ENCODE measurements around the gene GPR15. TPM values are rescaled to one million over a fixed set of nuclear protein-coding genes. Genes with fewer than 3 reads are reported as not detected.

The GPR15 gene
- total and polyA plus RNA-seq, 2 donors (not counting 3 experiments of a cell fraction or from before 2014, with no cell fraction given), result not detected

- CTCF ChIA-PET, result no interaction called here
- Histone ChIP-seq H2AFZ (ENCODE audit: low read depth, low read length) (no peak overlapping the region), H3K9me3 (replicated peaks; ENCODE audit: control insufficient read depth, insufficient read depth, low read length) (no peaks in the 10 kb centered on the region), H4K20me1 (replicated peaks; ENCODE audit: control insufficient read depth, extremely low read depth, insufficient read depth, low read length) (no peaks in the 10 kb centered on the region), H3K27me3 (ENCODE audit: control insufficient read depth in 2 of 2, insufficient read depth in 2 of 2, low read length in 2 of 2) (peaks cover 20 to 52% of the 10 kb centered on the region in 2 experiments), H3K36me3 (ENCODE audit: control insufficient read depth in 2 of 2, extremely low read depth in 1 of 2, insufficient read depth in 2 of 2, low read length in 2 of 2) (no peaks in the 10 kb centered on the region), H3K9ac (replicated peaks; ENCODE audit: extremely low read depth, insufficient read depth, low read length) (no peak overlapping the region), H3K27ac (ENCODE audit: insufficient read depth, low read depth, low read length) (no peak overlapping the region), H3K4me3 (replicated peaks in 1 of 3; ENCODE audit: insufficient read depth in 1 of 3, low read depth in 1 of 3, low read length in 3 of 3) (no peak overlapping the region), H3K4me2 (ENCODE audit: insufficient read depth, low read length) (no peak overlapping the region), H3K4me1 (ENCODE audit: control insufficient read depth, extremely low read depth, insufficient read depth, low read length) (no peaks in the 10 kb centered on the region), H3K9me1 (replicated peaks; ENCODE audit: control insufficient read depth, extremely low read depth, insufficient read depth, low read length) (no peaks in the 10 kb centered on the region), H3K79me2 (ENCODE audit: control insufficient read depth, insufficient read depth, low read length) (no peaks in the 10 kb centered on the region)
- intact Hi-C loops (cut with micrococcal nuclease) (no loop called here), dilution Hi-C loops (cut with MboI; ENCODE audit: extremely low pct_ligation_motif_present, low sequenced_read_pairs) (no loop called here)
- no peak for FAIRE-seq
- TF ChIP-seq POLR2A (IDR thresholded peaks at IDR 0.05; ENCODE audit: low read depth, low read length) (no peak), MAX (IDR thresholded peaks at IDR 0.05; ENCODE audit: insufficient read depth, insufficient read length) (no peak), EZH2 (IDR thresholded peaks at IDR 0.05; ENCODE audit: borderline replicate concordance, low read depth, low read length, severe bottlenecking) (no peak), FOS (IDR thresholded peaks at IDR 0.05; ENCODE audit: borderline replicate concordance, insufficient read depth, low read length) (no peak), GATA2 (IDR thresholded peaks at IDR 0.05; ENCODE audit: insufficient read depth, insufficient read length, low read depth, low read length) (no peak), POLR2AphosphoS5 (IDR thresholded peaks at IDR 0.05; ENCODE audit: insufficient read depth, low read depth, low read length) (no peak), MYC (IDR thresholded peaks at IDR 0.05; ENCODE audit: low read depth, low read length) (no peak), CTCF (IDR thresholded peaks at IDR 0.05; ENCODE audit: extremely low read depth in 1 of 2, insufficient read depth in 1 of 2, low read depth in 1 of 2, low read length in 2 of 2) (no peak), JUN (IDR thresholded peaks at IDR 0.05; ENCODE audit: borderline replicate concordance, insufficient read depth, insufficient read length, low read depth) (no peak)
- no peak for DNase-seq (ENCODE audit: low read depth, low spot score)
- POLR2A ChIA-PET, result no interaction called here
- no TSS peak for BruUV-seq (replicated peaks)
These were observed 24.7 kb downstream of the GPR15 start for GRCh38 chr3:98556164-98557130.
